Cortex of kidney (tissue), 1 donor: ENCODE results near the gene ADPRS.

ENCODE experiments used
- DNase-seq: peaks from one replicate; lab custom pipeline; 2025; lab: John Stamatoyannopoulos, UW

Gene ADPRS

GRCh38 chr1:36108314-36108713 lies 19.6 kb downstream of the ADPRS start:
- DNase-seq = no peak

GRCh38 chr1:36109041-36109679 lies 20.5 kb downstream of the ADPRS start:
- no peak for DNase-seq

GRCh38 chr1:36111151-36111550 lies 22.5 kb downstream of the ADPRS start:
- no peak for DNase-seq

GRCh38 chr1:36112823-36113222 lies 24.1 kb downstream of the ADPRS start:
- no peak for DNase-seq

- no peak for DNase-seq
These were observed 25.7 kb downstream of the ADPRS start for GRCh38 chr1:36114371-36114770.

GRCh38 chr1:36115200-36115669 lies 26.5 kb downstream of the ADPRS start:
- DNase-seq = no peak

- no peak for DNase-seq
These were observed 27.2 kb downstream of the ADPRS start for GRCh38 chr1:36115931-36116330.

- no peak for DNase-seq
These were observed 28.2 kb downstream of the ADPRS start for GRCh38 chr1:36116901-36117300.

- no peak for DNase-seq
These were observed 29.9 kb downstream of the ADPRS start for GRCh38 chr1:36118447-36119204.

- no peak for DNase-seq
These were observed 30.8 kb downstream of the ADPRS start for GRCh38 chr1:36119456-36119855.

- no peak for DNase-seq
These were observed 33.7 kb downstream of the ADPRS start for GRCh38 chr1:36122062-36123030.

- no peak for DNase-seq
These were observed 34.7 kb downstream of the ADPRS start for GRCh38 chr1:36123356-36123755.

- no peak for DNase-seq
These were observed 35.9 kb downstream of the ADPRS start for GRCh38 chr1:36124404-36125128.

GRCh38 chr1:36125129-36125991 lies 36.7 kb downstream of the ADPRS start, which contains the start of gene COL8A2:
COL8A2 (minus strand) TSS chr1:36125222; CDS start chr1:36100242, 24,980 bp downstream.
- DNase-seq = no peak

- DNase-seq = no peak
These were observed 37.5 kb downstream of the ADPRS start for GRCh38 chr1:36126005-36126716.

GRCh38 chr1:36126797-36127500 lies 38.3 kb downstream of the ADPRS start:
- DNase-seq = no peak

- no peak for DNase-seq
These were observed 39.6 kb downstream of the ADPRS start for GRCh38 chr1:36128126-36128904.

- DNase-seq = no peak
These were observed 40.2 kb downstream of the ADPRS start for GRCh38 chr1:36128905-36129206.

- DNase-seq = no peak
These were observed 43.3 kb downstream of the ADPRS start for GRCh38 chr1:36132029-36132428.
